Measurements from ENCODE around the gene PLAAT3.
A peak's percentile ranks its signal among the peaks of the same experiment; 100 is the strongest.

The PLAAT3 gene

GRCh38 chr11:63598556-63598955 lies 15.7 kb downstream of the PLAAT3 start:
- no peak for TF ChIP-seq CTCF (IDR thresholded peaks at IDR 0.05; ENCODE audit: borderline replicate concordance, control extremely low read depth, extremely low read depth, insufficient read depth, missing control alignments)
- in situ Hi-C loops (cut with MboI; ENCODE audit: low sequenced_read_pairs, unreplicated experiment): no loop called here
- no peak for DNase-seq (ENCODE audit: low spot score)

GRCh38 chr11:63595296-63595695 lies 18.9 kb downstream of the PLAAT3 start:
- TF ChIP-seq CTCF (IDR thresholded peaks at IDR 0.05; ENCODE audit: borderline replicate concordance, control extremely low read depth, extremely low read depth, insufficient read depth, missing control alignments): no peak
- no peak for DNase-seq (ENCODE audit: low spot score)
- in situ Hi-C loops (cut with MboI; ENCODE audit: low sequenced_read_pairs, unreplicated experiment): no loop called here

- peak; percentile 39 for TF ChIP-seq CTCF (IDR thresholded peaks at IDR 0.05; ENCODE audit: borderline replicate concordance, control extremely low read depth, extremely low read depth, insufficient read depth, missing control alignments)
- in situ Hi-C loops (cut with MboI; ENCODE audit: low sequenced_read_pairs, unreplicated experiment): no loop called here
- no peak for DNase-seq (ENCODE audit: low spot score)
These were observed 21.2 kb downstream of the PLAAT3 start for GRCh38 chr11:63592975-63593395.

- in situ Hi-C loops (cut with MboI; ENCODE audit: low sequenced_read_pairs, unreplicated experiment): no loop called here
- no peak for DNase-seq (ENCODE audit: low spot score)
- TF ChIP-seq CTCF (IDR thresholded peaks at IDR 0.05; ENCODE audit: borderline replicate concordance, control extremely low read depth, extremely low read depth, insufficient read depth, missing control alignments): no peak
These were observed 24.0 kb downstream of the PLAAT3 start for GRCh38 chr11:63590024-63590788.

GRCh38 chr11:63589000-63589399 lies 25.2 kb downstream of the PLAAT3 start:
- no peak for TF ChIP-seq CTCF (IDR thresholded peaks at IDR 0.05; ENCODE audit: borderline replicate concordance, control extremely low read depth, extremely low read depth, insufficient read depth, missing control alignments)
- no peak for DNase-seq (ENCODE audit: low spot score)
- in situ Hi-C loops (cut with MboI; ENCODE audit: low sequenced_read_pairs, unreplicated experiment): no loop called here

GRCh38 chr11:63586451-63587166 lies 27.6 kb downstream of the PLAAT3 start:
- DNase-seq (ENCODE audit: low spot score): no peak
- in situ Hi-C loops (cut with MboI; ENCODE audit: low sequenced_read_pairs, unreplicated experiment): no loop called here
- TF ChIP-seq CTCF (IDR thresholded peaks at IDR 0.05; ENCODE audit: borderline replicate concordance, control extremely low read depth, extremely low read depth, insufficient read depth, missing control alignments): no peak
